Measurements from ENCODE around the gene CBFB. TPM values are rescaled to one million over a fixed set of nuclear protein-coding genes. Genes with fewer than 3 reads are reported as not detected.
A peak's percentile ranks its signal among the peaks of the same experiment; 100 is the strongest.

CBFB gene
- total and polyA plus RNA-seq, 7 experiments from 2014 or later, result 53.2 to 223 (median 81.2) TPM

DNA sequence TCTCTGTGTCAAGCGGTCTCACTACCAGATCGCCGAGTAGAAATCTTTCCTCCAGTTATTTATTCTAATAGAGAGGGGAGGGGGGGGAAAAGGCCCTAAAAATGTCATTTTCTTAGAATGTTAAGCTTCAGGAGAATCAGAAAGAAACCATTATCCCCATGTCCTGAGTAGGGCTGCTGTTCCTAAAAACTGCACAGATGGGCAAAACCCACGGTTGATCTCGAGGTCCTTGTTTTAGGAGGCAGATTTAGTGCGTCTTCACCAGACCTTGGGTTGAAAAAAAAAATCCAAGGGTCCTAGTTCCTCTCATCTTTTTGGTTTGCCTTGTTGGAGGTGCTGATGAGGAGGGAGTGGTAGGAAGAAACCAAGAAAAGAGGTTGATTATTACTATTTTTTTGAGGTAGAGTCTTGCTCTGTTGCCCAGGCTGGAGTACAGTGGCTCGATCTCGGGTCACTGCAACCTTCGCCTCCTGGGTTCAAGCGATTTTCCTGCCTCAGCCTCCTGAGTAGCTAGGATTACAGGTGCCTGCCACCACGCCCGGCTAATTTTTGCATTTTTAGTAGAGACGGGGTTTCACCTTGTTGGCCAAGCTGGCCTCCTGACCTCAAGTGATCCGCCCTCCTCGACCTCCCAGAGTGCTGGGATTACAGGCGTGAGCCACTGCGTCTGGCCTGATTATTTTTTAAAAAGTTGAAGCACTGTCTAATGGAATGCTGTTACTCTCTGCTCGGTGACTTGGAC, 1.4 kb downstream of the CBFB start:
- Mint-ChIP-seq H3K36me3 (peaks cover 0 to 30% (median 4%) of the 10 kb centered on the region in 5 donors), H3K27me3 (no peaks in the 10 kb centered on the region), H3K9me3 (no peaks in the 10 kb centered on the region), H3K4me3 (peak overlapping the region; percentile 86 to 93 (median 90)), H3K27ac (peak overlapping the region; percentile 69 to 92 (median 85)), H3K4me1 (peaks cover 24 to 62% (median 51%) of the 10 kb centered on the region in 7 donors)
- ATAC-seq, result no peak
- peak overlapping the region; percentile 86 for H3K27ac ChIP-seq (ENCODE audit: low read depth, low read length)
- H3K4me1 ChIP-seq (ENCODE audit: control insufficient read depth in 2 of 2, insufficient read depth in 2 of 2, low read length in 2 of 2), result peaks cover 20 to 23% of the 10 kb centered on the region in 2 donors
- H3K4me3 ChIP-seq (ENCODE audit: low read length), result peak overlapping the region; percentile 78
- intact Hi-C loops (cut with micrococcal nuclease), result loop anchor here in 1 of 2 donors (5.0 kb wide), 1 partner anchor 37 kb away; no protein-coding TSS in a partner anchor
- H3K27me3 ChIP-seq (ENCODE audit: control insufficient read depth in 2 of 2, insufficient read depth in 2 of 2, low read length in 2 of 2), result no peaks in the 10 kb centered on the region
- POLR2A ChIA-PET, result interaction anchor here (0.6 to 3.5 kb wide), 9 partner anchors 12 to 464 kb away, joined by 3 to 33 read pairs (median 3); partner anchors contain the start of gene ATP6V0D1
- no peaks in the 10 kb centered on the region for H3K9me3 ChIP-seq (ENCODE audit: control insufficient read depth in 2 of 3, low read length in 3 of 3)
- H3K36me3 ChIP-seq (ENCODE audit: control insufficient read depth in 2 of 3, insufficient read depth in 3 of 3, low read length in 3 of 3), result no peaks in the 10 kb centered on the region
- CTCF ChIA-PET, result interaction anchor here (0.6 to 1.6 kb wide), 6 partner anchors 11 to 380 kb away, joined by 3 to 4 read pairs (median 3); no protein-coding TSS in a partner anchor
- DNase-seq, result no peak

DNA sequence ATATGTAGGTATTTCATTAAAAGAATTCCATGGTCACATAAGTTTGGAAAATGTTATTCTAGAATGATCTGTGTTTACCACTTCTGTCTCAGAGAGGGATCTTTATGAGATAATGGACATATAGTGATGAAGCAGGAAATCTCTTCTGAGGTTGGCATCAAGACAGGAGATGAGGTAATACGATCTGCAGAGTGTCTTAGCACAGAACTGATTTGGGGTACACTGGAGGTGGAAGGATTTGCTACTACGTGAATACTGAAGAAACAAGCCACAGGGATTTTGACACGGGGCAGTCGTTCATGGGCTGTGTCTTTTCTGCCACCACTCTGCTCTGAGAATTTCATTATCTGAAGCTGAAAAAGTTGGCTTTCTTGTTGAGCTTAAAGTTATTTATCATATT, 5.5 kb downstream of the CBFB start:
- peaks cover 31 to 72% (median 55%) of the 10 kb centered on the region in 7 donors for H3K4me1 Mint-ChIP-seq
- Histone ChIP-seq H3K4me3 (ENCODE audit: low read length) (no peak overlapping the region), H3K36me3 (ENCODE audit: control insufficient read depth in 2 of 3, insufficient read depth in 3 of 3, low read length in 3 of 3) (no peaks in the 10 kb centered on the region), H3K27ac (ENCODE audit: low read depth, low read length) (no peak overlapping the region), H3K4me1 (ENCODE audit: control insufficient read depth in 2 of 2, insufficient read depth in 2 of 2, low read length in 2 of 2) (peaks cover 15 to 24% of the 10 kb centered on the region in 2 donors), H3K9me3 (ENCODE audit: control insufficient read depth in 2 of 3, low read length in 3 of 3) (no peaks in the 10 kb centered on the region), H3K27me3 (ENCODE audit: control insufficient read depth in 2 of 2, insufficient read depth in 2 of 2, low read length in 2 of 2) (no peaks in the 10 kb centered on the region)
- ATAC-seq (no peak), DNase-seq (no peak)
- no peaks in the 10 kb centered on the region for H3K27me3 Mint-ChIP-seq
- CTCF ChIA-PET, result interaction anchor here (0.7 to 1.3 kb wide), 2 partner anchors 12 to 17 kb away, joined by 3 read pairs; no protein-coding TSS in a partner anchor
- peaks cover 0 to 36% (median 8%) of the 10 kb centered on the region in 5 donors for H3K36me3 Mint-ChIP-seq
- H3K9me3 Mint-ChIP-seq, result no peaks in the 10 kb centered on the region
- peak overlapping the region in 9 of 10 donors; percentile 7 to 66 (median 42) for H3K4me3 Mint-ChIP-seq
- POLR2A ChIA-PET, result interaction anchor here (0.7 to 1.3 kb wide), 5 partner anchors 17 to 631 kb away, joined by 3 to 5 read pairs (median 3); no protein-coding TSS in a partner anchor
- peak overlapping the region in 4 of 9 donors; percentile 3 to 48 (median 10) for H3K27ac Mint-ChIP-seq
- intact Hi-C loops (cut with micrococcal nuclease), result loop anchor here in 1 of 2 donors (5.0 kb wide), 1 partner anchor 33 kb away; no protein-coding TSS in a partner anchor

DNA sequence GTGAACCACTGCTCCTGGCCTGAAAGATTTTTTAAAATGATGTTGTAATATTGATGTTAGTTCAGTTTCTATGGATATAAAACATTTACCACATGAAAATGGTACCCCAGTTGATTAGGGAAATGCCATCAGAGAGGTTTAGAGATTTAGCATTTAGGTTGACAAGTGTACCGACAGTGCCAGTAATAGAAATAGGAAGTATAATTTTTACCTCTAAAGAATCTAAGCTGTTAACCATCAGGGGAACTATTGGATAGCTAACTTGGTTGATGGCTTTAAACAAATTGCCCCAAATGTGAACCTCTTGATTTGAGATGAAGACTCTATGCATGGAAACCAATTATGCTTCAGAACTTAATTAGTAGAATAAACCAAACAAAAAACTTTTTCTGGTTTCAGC, 6.4 kb downstream of the CBFB start:
- Mint-ChIP-seq H3K4me3 (peak overlapping the region in 4 of 10 donors; percentile 29 to 59 (median 42)), H3K27ac (peak overlapping the region in 1 of 9 donors; percentile 3), H3K36me3 (peaks cover 0 to 31% (median 8%) of the 10 kb centered on the region in 5 donors), H3K9me3 (no peaks in the 10 kb centered on the region), H3K4me1 (peaks cover 33 to 74% (median 58%) of the 10 kb centered on the region in 7 donors), H3K27me3 (no peaks in the 10 kb centered on the region)
- H3K9me3 ChIP-seq (ENCODE audit: control insufficient read depth in 2 of 3, low read length in 3 of 3), result no peaks in the 10 kb centered on the region
- H3K4me3 ChIP-seq (ENCODE audit: low read length), result no peak overlapping the region
- POLR2A ChIA-PET, result interaction anchor here (1.3 kb wide), 1 partner anchor 18 kb away, joined by 3 read pairs; no protein-coding TSS in a partner anchor
- intact Hi-C loops (cut with micrococcal nuclease), result no loop called here
- ATAC-seq (no peak), DNase-seq (no peak)
- CTCF ChIA-PET, result interaction anchor here (0.6 to 1.3 kb wide), 3 partner anchors 13 to 21 kb away, joined by 3 read pairs; no protein-coding TSS in a partner anchor
- H3K27me3 ChIP-seq (ENCODE audit: control insufficient read depth in 2 of 2, insufficient read depth in 2 of 2, low read length in 2 of 2), result no peaks in the 10 kb centered on the region
- peaks cover 0 to 7% (median 0%) of the 10 kb centered on the region in 3 experiments for H3K36me3 ChIP-seq (ENCODE audit: control insufficient read depth in 2 of 3, insufficient read depth in 3 of 3, low read length in 3 of 3)
- H3K4me1 ChIP-seq (ENCODE audit: control insufficient read depth in 2 of 2, insufficient read depth in 2 of 2, low read length in 2 of 2), result peaks cover 10 to 20% of the 10 kb centered on the region in 2 donors
- no peak overlapping the region for H3K27ac ChIP-seq (ENCODE audit: low read depth, low read length)

DNA sequence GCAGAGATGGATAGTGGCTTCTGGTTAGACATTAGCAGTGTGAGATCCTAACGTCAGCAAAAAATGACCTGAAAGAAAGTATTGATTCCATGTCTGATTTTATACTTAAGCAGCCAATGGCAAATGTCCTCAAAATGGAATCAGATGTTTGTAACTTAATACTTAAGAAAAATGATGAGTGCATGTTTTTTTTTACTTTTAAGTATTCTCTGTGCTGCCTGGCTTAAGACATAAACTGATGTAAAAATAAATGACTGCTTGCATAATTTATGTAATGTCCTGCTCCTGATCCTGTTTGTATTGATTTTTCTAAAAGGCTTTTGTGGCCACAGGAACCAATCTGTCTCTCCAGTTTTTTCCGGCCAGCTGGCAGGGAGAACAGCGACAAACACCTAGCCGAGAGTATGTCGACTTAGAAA, 7.4 kb downstream of the CBFB start:
- intact Hi-C loops (cut with micrococcal nuclease), result no loop called here
- Histone ChIP-seq H3K4me1 (ENCODE audit: control insufficient read depth in 2 of 2, insufficient read depth in 2 of 2, low read length in 2 of 2) (peaks cover 2 to 16% of the 10 kb centered on the region in 2 donors), H3K4me3 (ENCODE audit: low read length) (no peak overlapping the region), H3K27ac (ENCODE audit: low read depth, low read length) (no peak overlapping the region), H3K27me3 (ENCODE audit: control insufficient read depth in 2 of 2, insufficient read depth in 2 of 2, low read length in 2 of 2) (no peaks in the 10 kb centered on the region), H3K9me3 (ENCODE audit: control insufficient read depth in 2 of 3, low read length in 3 of 3) (no peaks in the 10 kb centered on the region), H3K36me3 (ENCODE audit: control insufficient read depth in 2 of 3, insufficient read depth in 3 of 3, low read length in 3 of 3) (peaks cover 0 to 16% (median 0%) of the 10 kb centered on the region in 3 experiments)
- Mint-ChIP-seq H3K27ac (peak overlapping the region in 1 of 9 donors; percentile 76), H3K9me3 (no peaks in the 10 kb centered on the region), H3K4me3 (no peak overlapping the region), H3K36me3 (peaks cover 0 to 33% (median 16%) of the 10 kb centered on the region in 5 donors), H3K27me3 (no peaks in the 10 kb centered on the region), H3K4me1 (peaks cover 39 to 74% (median 56%) of the 10 kb centered on the region in 7 donors)
- POLR2A ChIA-PET, result no interaction called here
- DNase-seq, result no peak
- CTCF ChIA-PET, result interaction anchor here (0.7 kb wide), 1 partner anchor 57 kb away, joined by 3 read pairs; no protein-coding TSS in a partner anchor
- ATAC-seq, result no peak

DNA sequence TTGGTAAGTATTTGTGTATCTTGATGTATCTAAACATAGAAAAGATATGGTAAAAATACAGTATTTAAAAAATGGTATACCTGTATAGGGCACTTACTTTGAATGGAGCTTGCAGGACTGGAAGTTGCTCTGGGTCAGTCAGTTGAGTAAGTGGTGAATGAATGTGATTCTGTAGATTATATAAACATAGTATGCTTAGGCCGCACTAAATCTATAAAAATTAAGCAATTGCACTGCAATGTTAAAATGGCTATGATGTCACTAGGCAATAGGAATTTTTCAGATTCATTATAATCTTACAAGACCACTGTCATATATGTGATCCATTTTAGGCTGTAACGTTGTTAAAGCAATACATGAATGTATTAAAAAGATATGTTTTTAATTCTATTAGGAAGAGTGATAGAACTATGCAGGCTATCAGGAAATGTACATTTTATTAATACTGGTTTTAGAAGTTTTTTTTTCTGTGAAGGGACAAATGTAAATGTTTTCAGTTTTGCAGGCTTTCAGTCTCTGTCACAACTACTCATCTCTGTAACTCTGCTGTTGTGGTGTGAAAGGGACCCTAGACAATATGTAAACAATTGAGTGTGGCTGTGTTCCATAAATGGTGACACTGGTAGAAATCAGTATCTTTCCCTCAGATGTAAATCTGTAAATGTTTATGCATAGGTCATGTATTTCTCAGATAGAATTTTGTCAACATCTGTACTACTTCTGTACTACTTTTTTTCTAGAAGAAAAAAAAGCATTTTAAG, 10.5 kb downstream of the CBFB start:
- H3K4me1 Mint-ChIP-seq, result peaks cover 24 to 56% (median 33%) of the 10 kb centered on the region in 7 donors

DNA sequence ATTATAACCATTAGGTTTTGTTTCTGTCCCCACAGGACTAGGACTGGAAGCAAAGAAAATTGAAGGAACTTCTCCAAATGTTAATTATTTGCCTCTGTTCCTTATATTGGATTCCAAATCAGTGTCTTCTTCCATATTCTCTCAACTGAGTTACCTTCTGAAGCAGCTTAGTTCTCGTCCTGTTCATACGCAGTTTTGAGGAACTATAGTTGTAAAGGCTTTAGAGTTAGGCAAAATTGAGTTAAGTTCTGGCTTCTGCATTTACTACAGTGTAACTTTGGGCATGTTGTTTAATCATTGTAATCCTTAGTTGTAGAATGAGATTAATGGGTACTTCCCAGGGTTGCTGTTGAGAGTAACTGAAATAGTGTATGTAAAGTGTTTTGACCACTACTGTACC, 11.2 kb downstream of the CBFB start:
- Histone ChIP-seq H3K4me3 (ENCODE audit: low read length) (no peak overlapping the region), H3K9me3 (ENCODE audit: control insufficient read depth in 2 of 3, low read length in 3 of 3) (no peaks in the 10 kb centered on the region), H3K27ac (ENCODE audit: low read depth, low read length) (no peak overlapping the region), H3K27me3 (ENCODE audit: control insufficient read depth in 2 of 2, insufficient read depth in 2 of 2, low read length in 2 of 2) (no peaks in the 10 kb centered on the region), H3K36me3 (ENCODE audit: control insufficient read depth in 2 of 3, insufficient read depth in 3 of 3, low read length in 3 of 3) (peaks cover 0 to 26% (median 0%) of the 10 kb centered on the region in 3 experiments), H3K4me1 (ENCODE audit: control insufficient read depth in 2 of 2, insufficient read depth in 2 of 2, low read length in 2 of 2) (peaks cover 0 to 6% of the 10 kb centered on the region in 2 donors)
- H3K9me3 Mint-ChIP-seq, result no peaks in the 10 kb centered on the region
- ChIA-PET POLR2A (interaction anchor here (1.0 to 5.4 kb wide), 2 partner anchors 9 to 11 kb away, joined by 3 to 33 read pairs; partner anchors contain the start of gene CBFB), CTCF (no interaction called here)
- H3K4me1 Mint-ChIP-seq, result peaks cover 18 to 49% (median 26%) of the 10 kb centered on the region in 7 donors
- H3K36me3 Mint-ChIP-seq, result peaks cover 0 to 22% (median 13%) of the 10 kb centered on the region in 5 donors
- intact Hi-C loops (cut with micrococcal nuclease), result no loop called here
- H3K27ac Mint-ChIP-seq, result peak overlapping the region in 3 of 9 donors; percentile 17 to 53 (median 32)
- H3K27me3 Mint-ChIP-seq, result no peaks in the 10 kb centered on the region
- ATAC-seq, result no peak
- no peak overlapping the region for H3K4me3 Mint-ChIP-seq
- no peak for DNase-seq

More for the DNA sequence above, 10.5 kb downstream of the CBFB start:
- ATAC-seq, result no peak
- peaks cover 0 to 24% (median 16%) of the 10 kb centered on the region in 5 donors for H3K36me3 Mint-ChIP-seq
- CTCF ChIA-PET, result no interaction called here
- H3K9me3 ChIP-seq (ENCODE audit: control insufficient read depth in 2 of 3, low read length in 3 of 3), result no peaks in the 10 kb centered on the region
- peaks cover 0 to 26% (median 0%) of the 10 kb centered on the region in 3 experiments for H3K36me3 ChIP-seq (ENCODE audit: control insufficient read depth in 2 of 3, insufficient read depth in 3 of 3, low read length in 3 of 3)
- no peaks in the 10 kb centered on the region for H3K27me3 ChIP-seq (ENCODE audit: control insufficient read depth in 2 of 2, insufficient read depth in 2 of 2, low read length in 2 of 2)
- H3K4me3 Mint-ChIP-seq, result no peak overlapping the region
- no peak overlapping the region for H3K27ac ChIP-seq (ENCODE audit: low read depth, low read length)
- intact Hi-C loops (cut with micrococcal nuclease), result no loop called here
- no peaks in the 10 kb centered on the region for H3K27me3 Mint-ChIP-seq
- H3K4me1 ChIP-seq (ENCODE audit: control insufficient read depth in 2 of 2, insufficient read depth in 2 of 2, low read length in 2 of 2), result peaks cover 0 to 8% of the 10 kb centered on the region in 2 donors
- no peaks in the 10 kb centered on the region for H3K9me3 Mint-ChIP-seq
- H3K4me3 ChIP-seq (ENCODE audit: low read length), result no peak overlapping the region
- H3K27ac Mint-ChIP-seq, result peak overlapping the region in 2 of 9 donors; percentile 19 to 56
- POLR2A ChIA-PET, result interaction anchor here (1.0 to 5.4 kb wide), 3 partner anchors 8 to 15 kb away, joined by 3 to 33 read pairs (median 3); partner anchors contain the start of gene CBFB
- DNase-seq, result no peak
